Measurements from ENCODE around the gene USP44. TPM values are rescaled to one million over a fixed set of nuclear protein-coding genes. Genes with fewer than 3 reads are reported as not detected.

The USP44 gene
- total and polyA plus RNA-seq, 2 experiments from 2014 or later = 0.54 to 0.76 TPM

GRCh38 chr12:95505039-95505438, 46.2 kb downstream of the USP44 start:
- H3K9me3 ChIP-seq (ENCODE audit: low read depth) = no peaks in the 10 kb centered on the region
- no peaks in the 10 kb centered on the region for H3F3A ChIP-seq (ENCODE audit: insufficient read depth)
- peaks cover 55% of the 10 kb centered on the region for H3K36me3 ChIP-seq (ENCODE audit: low read depth)
- H4K20me1 ChIP-seq (ENCODE audit: insufficient read depth) = no peaks in the 10 kb centered on the region
- no peak overlapping the region for H3K9ac ChIP-seq
- no peaks in the 10 kb centered on the region; the same call in 1 of the 2 replicates for H3K4me1 ChIP-seq (ENCODE audit: insufficient read depth)
- 98 to 100% methylated on average over 5 of the region's 5 CpGs for WGBS, 2 experiments (ENCODE audit: low coverage in 1 of 2, low lambda C conversion rate in 2 of 2, missing lambda C conversion rate in 2 of 2)
- H3K4me3 ChIP-seq = no peak overlapping the region
- no peak overlapping the region for H2AFZ ChIP-seq
- H3K27ac ChIP-seq = no peak overlapping the region
- no peak overlapping the region for H3K4me2 ChIP-seq (ENCODE audit: unreplicated experiment)
- no peaks in the 10 kb centered on the region for H3K27me3 ChIP-seq (replicated peaks; ENCODE audit: insufficient read depth)
- in situ Hi-C loops (cut with MboI) = no loop called here
- TF ChIP-seq EZH2 (IDR thresholded peaks at IDR 0.05; ENCODE audit: insufficient read depth, poor library complexity, severe bottlenecking) (no peak), EZH2phosphoT487 (IDR thresholded peaks at IDR 0.05; ENCODE audit: insufficient read depth, low read depth) (no peak)
- peaks cover 62% of the 10 kb centered on the region for H3K79me2 ChIP-seq (ENCODE audit: insufficient read depth)
- H3K9me2 ChIP-seq (ENCODE audit: insufficient read depth) = no peaks in the 10 kb centered on the region
- no peak for DNase-seq

DNA sequence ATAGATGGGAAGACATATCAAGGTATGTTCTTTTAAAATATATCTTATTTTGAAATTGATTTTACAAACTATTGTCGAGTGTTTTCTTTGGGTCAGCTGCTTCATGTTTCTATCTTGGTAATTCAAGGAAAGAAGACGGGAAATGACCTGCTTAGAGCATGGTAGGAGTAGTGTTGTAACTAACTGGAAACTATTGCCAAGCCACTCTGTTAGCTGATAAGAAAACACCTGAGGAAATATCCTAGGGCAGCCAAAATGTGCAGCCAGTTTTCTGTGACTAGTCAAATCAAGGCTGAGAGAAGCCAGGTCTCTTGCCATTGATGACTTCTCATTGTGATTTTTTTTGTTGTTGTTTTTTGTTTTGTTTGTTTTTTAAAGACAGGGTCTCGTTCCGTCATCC, 47.1 kb downstream of the USP44 start:
- Histone ChIP-seq H2AFZ (no peak overlapping the region), H3K36me3 (ENCODE audit: low read depth) (peaks cover 57% of the 10 kb centered on the region), H3K4me1 (ENCODE audit: insufficient read depth) (no peaks in the 10 kb centered on the region; the same call in 1 of the 2 replicates), H3K9ac (no peak overlapping the region), H3K27ac (no peak overlapping the region), H3K9me2 (ENCODE audit: insufficient read depth) (no peaks in the 10 kb centered on the region), H3K4me3 (no peak overlapping the region), H4K20me1 (ENCODE audit: insufficient read depth) (no peaks in the 10 kb centered on the region), H3K79me2 (ENCODE audit: insufficient read depth) (peaks cover 62% of the 10 kb centered on the region), H3K9me3 (ENCODE audit: low read depth) (no peaks in the 10 kb centered on the region), H3K4me2 (ENCODE audit: unreplicated experiment) (no peak overlapping the region), H3F3A (ENCODE audit: insufficient read depth) (no peaks in the 10 kb centered on the region), H3K27me3 (replicated peaks; ENCODE audit: insufficient read depth) (no peaks in the 10 kb centered on the region)
- DNase-seq = no peak
- no peak for TF ChIP-seq EZH2 (IDR thresholded peaks at IDR 0.05; ENCODE audit: insufficient read depth, poor library complexity, severe bottlenecking)
- TF ChIP-seq EZH2phosphoT487 (IDR thresholded peaks at IDR 0.05; ENCODE audit: insufficient read depth, low read depth) = no peak
- in situ Hi-C loops (cut with MboI) = no loop called here
- 95 to 100% methylated on average over 4 of the region's 4 CpGs for WGBS, 2 experiments (ENCODE audit: low coverage in 1 of 2, low lambda C conversion rate in 2 of 2, missing lambda C conversion rate in 2 of 2)

DNA sequence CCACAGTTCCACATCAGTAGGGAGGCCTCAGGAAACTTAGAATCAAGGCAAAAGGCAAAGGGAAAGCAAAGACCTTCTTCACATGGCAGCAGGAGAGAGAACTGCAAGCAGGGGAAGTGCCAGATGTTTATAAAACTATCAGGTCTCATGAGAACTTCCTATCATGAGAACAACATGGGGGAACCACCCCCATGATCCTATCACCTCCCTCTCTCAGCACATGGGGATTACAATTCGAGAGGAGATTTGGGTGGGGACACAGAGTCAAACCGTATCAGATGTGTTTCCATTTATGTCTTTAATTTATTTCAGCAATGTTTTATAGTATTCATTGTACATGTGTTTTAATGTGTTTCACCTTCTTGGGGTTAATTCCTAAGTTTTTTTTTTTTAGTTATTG, 51.5 kb downstream of the USP44 start:
- Histone ChIP-seq H3K9ac (no peak overlapping the region), H3K36me3 (ENCODE audit: low read depth) (peaks cover 76% of the 10 kb centered on the region), H3K27ac (no peak overlapping the region), H3K4me1 (ENCODE audit: insufficient read depth) (no peaks in the 10 kb centered on the region), H3F3A (ENCODE audit: insufficient read depth) (no peaks in the 10 kb centered on the region), H3K9me3 (ENCODE audit: low read depth) (no peaks in the 10 kb centered on the region), H4K20me1 (ENCODE audit: insufficient read depth) (no peaks in the 10 kb centered on the region), H3K27me3 (replicated peaks; ENCODE audit: insufficient read depth) (no peaks in the 10 kb centered on the region), H3K79me2 (ENCODE audit: insufficient read depth) (peaks cover 60% of the 10 kb centered on the region), H3K4me2 (ENCODE audit: unreplicated experiment) (no peak overlapping the region), H2AFZ (no peak overlapping the region), H3K9me2 (ENCODE audit: insufficient read depth) (no peaks in the 10 kb centered on the region), H3K4me3 (no peak overlapping the region)
- 67 to 68% methylated on average over 2 of the region's 2 CpGs for WGBS, 2 experiments (ENCODE audit: low coverage in 1 of 2, low lambda C conversion rate in 2 of 2, missing lambda C conversion rate in 2 of 2)
- no peak for TF ChIP-seq EZH2phosphoT487 (IDR thresholded peaks at IDR 0.05; ENCODE audit: insufficient read depth, low read depth)
- TF ChIP-seq EZH2 (IDR thresholded peaks at IDR 0.05; ENCODE audit: insufficient read depth, poor library complexity, severe bottlenecking) = no peak
- in situ Hi-C loops (cut with MboI) = no loop called here
- no peak for DNase-seq

DNA sequence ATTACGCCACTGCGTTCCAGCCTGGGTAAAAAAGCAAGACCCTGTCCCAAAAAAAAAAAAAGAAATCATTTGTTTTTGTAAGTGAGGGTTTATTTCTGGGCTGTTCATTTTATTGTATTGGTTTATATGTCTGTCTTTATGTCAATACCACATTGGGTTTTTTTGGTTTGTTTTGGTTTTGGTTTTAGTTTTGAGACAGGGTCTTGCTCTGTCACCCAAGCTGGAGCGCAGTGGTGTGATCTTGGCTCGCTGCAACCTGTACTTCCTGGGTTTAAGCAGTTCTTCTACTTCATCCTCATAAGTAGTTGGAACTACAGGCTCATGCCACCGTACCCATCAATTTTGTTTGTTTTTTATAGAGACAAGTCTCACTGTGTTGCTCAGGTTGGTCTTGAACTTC, 52.3 kb downstream of the USP44 start:
- Histone ChIP-seq H3K36me3 (ENCODE audit: low read depth) (peaks cover 76% of the 10 kb centered on the region), H3K27ac (no peak overlapping the region), H3K79me2 (ENCODE audit: insufficient read depth) (peaks cover 66% of the 10 kb centered on the region), H3K9me2 (ENCODE audit: insufficient read depth) (no peaks in the 10 kb centered on the region), H3K9ac (no peak overlapping the region), H4K20me1 (ENCODE audit: insufficient read depth) (no peaks in the 10 kb centered on the region), H3K9me3 (ENCODE audit: low read depth) (no peaks in the 10 kb centered on the region), H2AFZ (no peak overlapping the region), H3K27me3 (replicated peaks; ENCODE audit: insufficient read depth) (no peaks in the 10 kb centered on the region), H3K4me2 (ENCODE audit: unreplicated experiment) (no peak overlapping the region), H3K4me1 (ENCODE audit: insufficient read depth) (no peaks in the 10 kb centered on the region), H3F3A (ENCODE audit: insufficient read depth) (no peaks in the 10 kb centered on the region), H3K4me3 (no peak overlapping the region)
- DNase-seq = no peak
- TF ChIP-seq EZH2 (IDR thresholded peaks at IDR 0.05; ENCODE audit: insufficient read depth, poor library complexity, severe bottlenecking) = no peak
- WGBS, 2 experiments (ENCODE audit: low coverage in 1 of 2, low lambda C conversion rate in 2 of 2, missing lambda C conversion rate in 2 of 2) = 95 to 97% methylated on average over 5 of the region's 5 CpGs
- in situ Hi-C loops (cut with MboI) = no loop called here

GRCh38 chr12:95497031-95497430, 54.2 kb downstream of the USP44 start:
- TF ChIP-seq EZH2 (IDR thresholded peaks at IDR 0.05; ENCODE audit: insufficient read depth, poor library complexity, severe bottlenecking) = no peak
- no peak for TF ChIP-seq EZH2phosphoT487 (IDR thresholded peaks at IDR 0.05; ENCODE audit: insufficient read depth, low read depth)
- no peak overlapping the region for H3K27ac ChIP-seq
- no peak overlapping the region for H2AFZ ChIP-seq
- no peak overlapping the region for H3K4me3 ChIP-seq
- no peaks in the 10 kb centered on the region for H3F3A ChIP-seq (ENCODE audit: insufficient read depth)
- peaks cover 65% of the 10 kb centered on the region for H3K79me2 ChIP-seq (ENCODE audit: insufficient read depth)
- no peaks in the 10 kb centered on the region for H3K4me1 ChIP-seq (ENCODE audit: insufficient read depth)
- no peaks in the 10 kb centered on the region for H3K27me3 ChIP-seq (replicated peaks; ENCODE audit: insufficient read depth)
- H3K9me2 ChIP-seq (ENCODE audit: insufficient read depth) = no peaks in the 10 kb centered on the region
- DNase-seq = no peak
- peaks cover 61% of the 10 kb centered on the region for H3K36me3 ChIP-seq (ENCODE audit: low read depth)
- H3K9ac ChIP-seq = no peak overlapping the region
- H3K9me3 ChIP-seq (ENCODE audit: low read depth) = no peaks in the 10 kb centered on the region
- in situ Hi-C loops (cut with MboI) = no loop called here
- H3K4me2 ChIP-seq (ENCODE audit: unreplicated experiment) = no peak overlapping the region
- whole genome bisulfite sequencing, 2 experiments (ENCODE audit: low coverage in 1 of 2, low lambda C conversion rate in 2 of 2, missing lambda C conversion rate in 2 of 2) = 96 to 99% methylated on average over 4 of the region's 4 CpGs
- H4K20me1 ChIP-seq (ENCODE audit: insufficient read depth) = no peaks in the 10 kb centered on the region

Data from GM23248 (cell line).